ENCODE data around the gene CCDC148.

The CCDC148 gene

GRCh38 chr2:158181171-158181570 lies 275.4 kb downstream of the CCDC148 start:
- no peak overlapping the region for H2AFZ ChIP-seq (ENCODE audit: low read length)
- no peaks in the 10 kb centered on the region for H3F3A ChIP-seq (ENCODE audit: insufficient read depth, low read length)
- TF ChIP-seq CTCF (IDR thresholded peaks at IDR 0.05; ENCODE audit: low read length), result no peak
- TF ChIP-seq EZH2 (IDR thresholded peaks at IDR 0.05; ENCODE audit: borderline replicate concordance, low read length), result no peak
- H3K4me2 ChIP-seq (ENCODE audit: low read length), result no peak overlapping the region
- H3K4me3 ChIP-seq (ENCODE audit: low read depth, low read length, poor library complexity, severe bottlenecking), result no peak overlapping the region
- H3K27me3 ChIP-seq (ENCODE audit: insufficient read depth, low read length), result no peaks in the 10 kb centered on the region
- no peaks in the 10 kb centered on the region for H4K20me1 ChIP-seq (ENCODE audit: insufficient read depth, low read length)
- no peaks in the 10 kb centered on the region for H3K9me2 ChIP-seq (ENCODE audit: low read depth, low read length)
- H3K9ac ChIP-seq (ENCODE audit: low read length), result no peak overlapping the region
- H3K79me2 ChIP-seq (ENCODE audit: insufficient read depth, low read length), result no peaks in the 10 kb centered on the region
- H3K27ac ChIP-seq (ENCODE audit: low read depth, low read length, poor library complexity, severe bottlenecking), result no peak overlapping the region
- H3K36me3 ChIP-seq (ENCODE audit: insufficient read depth, low read length), result no peaks in the 10 kb centered on the region
- no peaks in the 10 kb centered on the region for H3K4me1 ChIP-seq (ENCODE audit: insufficient read depth, low read length, severe bottlenecking)
- no peaks in the 10 kb centered on the region for H3K9me3 ChIP-seq (ENCODE audit: low read length)

GRCh38 chr2:158179660-158180059 lies 276.9 kb downstream of the CCDC148 start:
- H3K9ac ChIP-seq (ENCODE audit: low read length), result no peak overlapping the region
- H4K20me1 ChIP-seq (ENCODE audit: insufficient read depth, low read length), result no peaks in the 10 kb centered on the region
- no peaks in the 10 kb centered on the region for H3F3A ChIP-seq (ENCODE audit: insufficient read depth, low read length)
- no peak overlapping the region for H3K4me2 ChIP-seq (ENCODE audit: low read length)
- no peaks in the 10 kb centered on the region for H3K4me1 ChIP-seq (ENCODE audit: insufficient read depth, low read length, severe bottlenecking)
- no peak overlapping the region for H3K27ac ChIP-seq (ENCODE audit: low read depth, low read length, poor library complexity, severe bottlenecking)
- no peaks in the 10 kb centered on the region for H3K36me3 ChIP-seq (ENCODE audit: insufficient read depth, low read length)
- no peaks in the 10 kb centered on the region for H3K27me3 ChIP-seq (ENCODE audit: insufficient read depth, low read length)
- H3K4me3 ChIP-seq (ENCODE audit: low read depth, low read length, poor library complexity, severe bottlenecking), result no peak overlapping the region
- TF ChIP-seq EZH2 (IDR thresholded peaks at IDR 0.05; ENCODE audit: borderline replicate concordance, low read length) (no peak), CTCF (IDR thresholded peaks at IDR 0.05; ENCODE audit: low read length) (peak; percentile 52)
- H3K9me2 ChIP-seq (ENCODE audit: low read depth, low read length), result no peaks in the 10 kb centered on the region
- H2AFZ ChIP-seq (ENCODE audit: low read length), result no peak overlapping the region
- H3K79me2 ChIP-seq (ENCODE audit: insufficient read depth, low read length), result no peaks in the 10 kb centered on the region
- no peaks in the 10 kb centered on the region for H3K9me3 ChIP-seq (ENCODE audit: low read length)

- no peaks in the 10 kb centered on the region for H3K9me2 ChIP-seq (ENCODE audit: low read depth, low read length)
- no peak overlapping the region for H3K27ac ChIP-seq (ENCODE audit: low read depth, low read length, poor library complexity, severe bottlenecking)
- H3K79me2 ChIP-seq (ENCODE audit: insufficient read depth, low read length), result no peaks in the 10 kb centered on the region
- no peaks in the 10 kb centered on the region for H3K27me3 ChIP-seq (ENCODE audit: insufficient read depth, low read length)
- H3K4me3 ChIP-seq (ENCODE audit: low read depth, low read length, poor library complexity, severe bottlenecking), result no peak overlapping the region
- H3K9me3 ChIP-seq (ENCODE audit: low read length), result no peaks in the 10 kb centered on the region
- no peak overlapping the region for H3K9ac ChIP-seq (ENCODE audit: low read length)
- H3K4me1 ChIP-seq (ENCODE audit: insufficient read depth, low read length, severe bottlenecking), result no peaks in the 10 kb centered on the region
- H3F3A ChIP-seq (ENCODE audit: insufficient read depth, low read length), result no peaks in the 10 kb centered on the region
- H4K20me1 ChIP-seq (ENCODE audit: insufficient read depth, low read length), result no peaks in the 10 kb centered on the region
- H3K4me2 ChIP-seq (ENCODE audit: low read length), result no peak overlapping the region
- H2AFZ ChIP-seq (ENCODE audit: low read length), result no peak overlapping the region
- TF ChIP-seq CTCF (IDR thresholded peaks at IDR 0.05; ENCODE audit: low read length) (no peak), EZH2 (IDR thresholded peaks at IDR 0.05; ENCODE audit: borderline replicate concordance, low read length) (no peak)
- no peaks in the 10 kb centered on the region for H3K36me3 ChIP-seq (ENCODE audit: insufficient read depth, low read length)
These were observed 277.9 kb downstream of the CCDC148 start for GRCh38 chr2:158178646-158179045.
